Measurements from ENCODE around the gene MSGN1. TPM values are rescaled to one million over a fixed set of nuclear protein-coding genes. Genes with fewer than 3 reads are reported as not detected.

The MSGN1 gene
- total and polyA plus RNA-seq, 12 donors: not detected

- ATAC-seq (peak; percentile 82 to 94 (median 90)), DNase-seq (peak; percentile 48 to 69)
- Histone ChIP-seq H3K4me3 (peak overlapping the region in 4 of 10 donors; percentile 5 to 9 (median 6)), H3K9me3 (no peaks in the 10 kb centered on the region), H3K27me3 (no peaks in the 10 kb centered on the region), H3K36me3 (no peaks in the 10 kb centered on the region), H3K4me1 (peaks cover 0 to 17% (median 9%) of the 10 kb centered on the region in 9 donors), H3K27ac (peak overlapping the region; percentile 45 to 82 (median 64))
- WGBS, 2 donors: 56 to 61% methylated on average over 5 of the region's 5 CpGs
- TF ChIP-seq, protein P1, sequence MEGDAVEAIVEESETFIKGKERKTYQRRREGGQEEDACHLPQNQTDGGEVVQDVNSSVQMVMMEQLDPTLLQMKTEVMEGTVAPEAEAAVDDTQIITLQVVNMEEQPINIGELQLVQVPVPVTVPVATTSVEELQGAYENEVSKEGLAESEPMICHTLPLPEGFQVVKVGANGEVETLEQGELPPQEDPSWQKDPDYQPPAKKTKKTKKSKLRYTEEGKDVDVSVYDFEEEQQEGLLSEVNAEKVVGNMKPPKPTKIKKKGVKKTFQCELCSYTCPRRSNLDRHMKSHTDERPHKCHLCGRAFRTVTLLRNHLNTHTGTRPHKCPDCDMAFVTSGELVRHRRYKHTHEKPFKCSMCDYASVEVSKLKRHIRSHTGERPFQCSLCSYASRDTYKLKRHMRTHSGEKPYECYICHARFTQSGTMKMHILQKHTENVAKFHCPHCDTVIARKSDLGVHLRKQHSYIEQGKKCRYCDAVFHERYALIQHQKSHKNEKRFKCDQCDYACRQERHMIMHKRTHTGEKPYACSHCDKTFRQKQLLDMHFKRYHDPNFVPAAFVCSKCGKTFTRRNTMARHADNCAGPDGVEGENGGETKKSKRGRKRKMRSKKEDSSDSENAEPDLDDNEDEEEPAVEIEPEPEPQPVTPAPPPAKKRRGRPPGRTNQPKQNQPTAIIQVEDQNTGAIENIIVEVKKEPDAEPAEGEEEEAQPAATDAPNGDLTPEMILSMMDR (IDR thresholded peaks at IDR 0.05): no peak
- intact Hi-C loops (cut with DNase I): loop anchor here in 1 of 10 donors (5.0 kb wide), 1 partner anchor 42 kb away; no protein-coding TSS in a partner anchor
Measured at GRCh38 chr2:17813742-17814473, 2.4 kb upstream of the MSGN1 start.

GRCh38 chr2:17814601-17815000, 1.7 kb upstream of the MSGN1 start:
- WGBS, 2 donors: 94 to 96% methylated on average over 1 of the region's 1 CpG

GRCh38 chr2:17815468-17816184, 634 bp upstream of the MSGN1 start:
- DNase-seq (no peak), ATAC-seq (no peak)
- peaks cover 0 to 21% (median 14%) of the 10 kb centered on the region in 9 donors for H3K4me1 ChIP-seq
- intact Hi-C loops (cut with DNase I): no loop called here
- WGBS, 2 donors: 66 to 68% methylated on average over 8 of the region's 8 CpGs
- H3K27ac ChIP-seq: peak overlapping the region in 1 of 10 donors; percentile 11
- no peaks in the 10 kb centered on the region for H3K9me3 ChIP-seq
- no peaks in the 10 kb centered on the region for H3K27me3 ChIP-seq
- H3K4me3 ChIP-seq: no peak overlapping the region
- TF ChIP-seq, protein P1 (IDR thresholded peaks at IDR 0.05): no peak
- H3K36me3 ChIP-seq: no peaks in the 10 kb centered on the region

More at GRCh38 chr2:17814601-17815000, 1.7 kb upstream of the MSGN1 start:
- intact Hi-C loops (cut with DNase I): loop anchor here in 1 of 10 donors (5.0 kb wide), 1 partner anchor 42 kb away; no protein-coding TSS in a partner anchor
- Histone ChIP-seq H3K36me3 (no peaks in the 10 kb centered on the region), H3K4me3 (no peak overlapping the region), H3K27me3 (no peaks in the 10 kb centered on the region), H3K9me3 (no peaks in the 10 kb centered on the region), H3K4me1 (peaks cover 0 to 17% (median 9%) of the 10 kb centered on the region in 9 donors), H3K27ac (peak overlapping the region in 5 of 10 donors; percentile 53 to 82 (median 73))
- DNase-seq (no peak), ATAC-seq (no peak)
- TF ChIP-seq, protein P1 (IDR thresholded peaks at IDR 0.05): no peak

- Histone ChIP-seq H3K27ac (no peak overlapping the region), H3K27me3 (no peaks in the 10 kb centered on the region), H3K9me3 (no peaks in the 10 kb centered on the region), H3K36me3 (no peaks in the 10 kb centered on the region), H3K4me3 (no peak overlapping the region), H3K4me1 (peaks cover 10 to 40% (median 29%) of the 10 kb centered on the region in 9 donors)
- ATAC-seq: no peak
- DNase-seq: no peak
- 88 to 93% methylated on average over 2 of the region's 2 CpGs for WGBS, 2 donors
- intact Hi-C loops (cut with DNase I): no loop called here
- TF ChIP-seq, protein P1 (IDR thresholded peaks at IDR 0.05): no peak
Measured at GRCh38 chr2:17818235-17818815, 2.1 kb downstream of the MSGN1 start.
